NB4 (cell line): ENCODE data around the gene PPIA.
"Not testable (repeated sequence)": the region's sequence is repeated elsewhere in the genome, so short reads cannot be mapped to it uniquely, and the experiment has no call there.

Source experiments
- MYC ChIP-seq: IDR thresholded peaks from 2 replicates; pipeline ENCODE4 v1.6.1; 2011; ENCODE audit warnings: low read depth, low read length
- POLR2A ChIP-seq: IDR thresholded peaks from 2 replicates; pipeline ENCODE4 v1.6.1; 2011; ENCODE audit warnings: mild to moderate bottlenecking; ENCODE audit not compliant: insufficient read length; ENCODE audit errors: extremely low read depth
- TF ChIP-seq, protein P1 (sequence below): IDR thresholded peaks from one replicate; pipeline ENCODE4 v1.5.1; 2012; ENCODE audit warnings: low read depth, low read length
- TF ChIP-seq, protein P2 (sequence below): IDR thresholded peaks from 2 replicates; pipeline ENCODE4 v1.6.1; 2011; ENCODE audit warnings: low read depth, low read length

GRCh38 chr7:44774486-44774885 lies 22.0 kb upstream of the PPIA start:
- TF ChIP-seq, protein P1, sequence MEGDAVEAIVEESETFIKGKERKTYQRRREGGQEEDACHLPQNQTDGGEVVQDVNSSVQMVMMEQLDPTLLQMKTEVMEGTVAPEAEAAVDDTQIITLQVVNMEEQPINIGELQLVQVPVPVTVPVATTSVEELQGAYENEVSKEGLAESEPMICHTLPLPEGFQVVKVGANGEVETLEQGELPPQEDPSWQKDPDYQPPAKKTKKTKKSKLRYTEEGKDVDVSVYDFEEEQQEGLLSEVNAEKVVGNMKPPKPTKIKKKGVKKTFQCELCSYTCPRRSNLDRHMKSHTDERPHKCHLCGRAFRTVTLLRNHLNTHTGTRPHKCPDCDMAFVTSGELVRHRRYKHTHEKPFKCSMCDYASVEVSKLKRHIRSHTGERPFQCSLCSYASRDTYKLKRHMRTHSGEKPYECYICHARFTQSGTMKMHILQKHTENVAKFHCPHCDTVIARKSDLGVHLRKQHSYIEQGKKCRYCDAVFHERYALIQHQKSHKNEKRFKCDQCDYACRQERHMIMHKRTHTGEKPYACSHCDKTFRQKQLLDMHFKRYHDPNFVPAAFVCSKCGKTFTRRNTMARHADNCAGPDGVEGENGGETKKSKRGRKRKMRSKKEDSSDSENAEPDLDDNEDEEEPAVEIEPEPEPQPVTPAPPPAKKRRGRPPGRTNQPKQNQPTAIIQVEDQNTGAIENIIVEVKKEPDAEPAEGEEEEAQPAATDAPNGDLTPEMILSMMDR, result not testable (repeated sequence)
- TF ChIP-seq POLR2A, MYC: not testable (repeated sequence)
- TF ChIP-seq, protein P2, sequence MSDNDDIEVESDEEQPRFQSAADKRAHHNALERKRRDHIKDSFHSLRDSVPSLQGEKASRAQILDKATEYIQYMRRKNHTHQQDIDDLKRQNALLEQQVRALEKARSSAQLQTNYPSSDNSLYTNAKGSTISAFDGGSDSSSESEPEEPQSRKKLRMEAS, result not testable (repeated sequence)
